Measurements from ENCODE around the gene RGL4. TPM values are rescaled to one million over a fixed set of nuclear protein-coding genes. Genes with fewer than 3 reads are reported as not detected.

The RGL4 gene
- polyA plus RNA-seq, 1 donor = 4.7 TPM

GRCh38 chr22:23742505-23743264 is 51.9 kb downstream of the RGL4 start:
- no peak for DNase-seq

- DNase-seq = no peak
Observed at GRCh38 chr22:23743303-23743705, 52.5 kb downstream of the RGL4 start.

GRCh38 chr22:23744001-23744400 is 53.2 kb downstream of the RGL4 start:
- DNase-seq = no peak

- no peak for DNase-seq
Observed at GRCh38 chr22:23744485-23744884, 53.7 kb downstream of the RGL4 start.

- DNase-seq = no peak
Observed at GRCh38 chr22:23745791-23746190, 55.0 kb downstream of the RGL4 start.

Other genes starting within 250 kb of the RGL4 start
- gene IGLL1, start 110.7 kb upstream of the RGL4 start, polyA plus RNA-seq (ENCODE audit: insufficient read length) = 0.40 TPM
- gene DRICH1, start 58.7 kb upstream of the RGL4 start, polyA plus RNA-seq (ENCODE audit: insufficient read length) = 4.3 TPM
- 8.1 TPM for gene ZNF70, start 60.1 kb downstream of the RGL4 start, polyA plus RNA-seq (ENCODE audit: insufficient read length)
- gene VPREB3, start 63.4 kb downstream of the RGL4 start, polyA plus RNA-seq (ENCODE audit: insufficient read length) = not detected
- gene C22orf15, start 72.0 kb downstream of the RGL4 start, polyA plus RNA-seq (ENCODE audit: insufficient read length) = 2.7 TPM
- 58.3 TPM for gene CHCHD10, start 77.0 kb downstream of the RGL4 start, polyA plus RNA-seq (ENCODE audit: insufficient read length)
- 13.3 TPM for gene MMP11, start 81.8 kb downstream of the RGL4 start, polyA plus RNA-seq (ENCODE audit: insufficient read length)
- 187 TPM for gene SMARCB1, start 96.0 kb downstream of the RGL4 start, polyA plus RNA-seq (ENCODE audit: insufficient read length)
- gene DERL3, start 148.0 kb downstream of the RGL4 start, polyA plus RNA-seq (ENCODE audit: insufficient read length) = 3.2 TPM
- 60.0 TPM for gene SLC2A11, start 166.9 kb downstream of the RGL4 start, polyA plus RNA-seq (ENCODE audit: insufficient read length)
- gene MIF, start 203.4 kb downstream of the RGL4 start, polyA plus RNA-seq (ENCODE audit: insufficient read length) = 119 TPM

Data from left kidney (tissue), 2 donors.